Caki2 (cell line): ENCODE data around the gene FXYD6. TPM values are rescaled to one million over a fixed set of nuclear protein-coding genes. Genes with fewer than 3 reads are reported as not detected.

Experiments
- DNase-seq: peaks from one replicate; pipeline ENCODE4 v3.0.0-alpha.2; 2015; ENCODE audit warnings: low read depth
- in situ Hi-C: cut with HindIII; loops from 2 replicates; pipeline ENCODE4 v1.10.0; 2016; ENCODE audit warnings: low sequenced_read_pairs, low pct_unique_long_range_greater_than_20kb, mixed read lengths
- total RNA-seq: library from RNA; depleted of rRNA; stranded (reverse); fragments of >200 nt; shearing (Covaris generic); gene quantifications from 2 replicates; pipeline ENCODE4 v1.2.3, GENCODE V29; 2014; ENCODE audit warnings: low replicate concordance; rRNA removed

FXYD6 gene
- total RNA-seq, 1 experiment from 2014 or later: not detected

- in situ Hi-C loops: no loop called here
- DNase-seq: no peak
Observed at GRCh38 chr11:117794772-117795629, 81.5 kb downstream of the FXYD6 start.

GRCh38 chr11:117794135-117794534 is 82.3 kb downstream of the FXYD6 start:
- no peak for DNase-seq
- in situ Hi-C loops: no loop called here

- DNase-seq: no peak
- in situ Hi-C loops: no loop called here
Observed at GRCh38 chr11:117793583-117793982, 82.9 kb downstream of the FXYD6 start.

- in situ Hi-C loops: no loop called here
- no peak for DNase-seq
Observed at GRCh38 chr11:117792992-117793391, 83.5 kb downstream of the FXYD6 start.

- in situ Hi-C loops: no loop called here
- DNase-seq: no peak
Observed at GRCh38 chr11:117792241-117792640, 84.2 kb downstream of the FXYD6 start.

GRCh38 chr11:117790279-117790678 is 86.2 kb downstream of the FXYD6 start:
- in situ Hi-C loops: no loop called here

GRCh38 chr11:117789241-117789640 is 87.2 kb downstream of the FXYD6 start:
- DNase-seq: no peak
- in situ Hi-C loops: no loop called here

More at GRCh38 chr11:117790279-117790678, 86.2 kb downstream of the FXYD6 start:
- DNase-seq: no peak

Other genes starting within 250 kb of the FXYD6 start
- gene DSCAML1, start 79.4 kb downstream of the FXYD6 start, total RNA-seq: 1.4 and 5.4 TPM in 2 replicates
- 427 and 456 TPM in 2 replicates for gene FXYD2, start 51.9 kb downstream of the FXYD6 start, total RNA-seq
- not detected in 2 replicates for gene TMPRSS13, start 52.7 kb upstream of the FXYD6 start, total RNA-seq
- not detected in 2 replicates for gene IL10RA, start 109.7 kb upstream of the FXYD6 start, total RNA-seq
- gene TMPRSS4, start 200.4 kb upstream of the FXYD6 start, total RNA-seq: not detected in 2 replicates
- gene SMIM35, start 210.3 kb upstream of the FXYD6 start, total RNA-seq: not detected in 2 replicates